Suprapubic skin (tissue), 4 donors: ENCODE results near the gene ERGIC3. TPM values are rescaled to one million over a fixed set of nuclear protein-coding genes. Genes with fewer than 3 reads are reported as not detected.

Experiments
- DNase-seq, 2 donors: peaks; one replicate each; pipeline ENCODE4 v3.0.0-alpha.2; 2019; ENCODE audit warnings: low spot score in 2 of 2
- H3K27ac ChIP-seq: fragments of 200-600 bp; sonication (generic); one replicate; pipeline ENCODE4 v1.5.1; 2019
- H3K27me3 ChIP-seq: fragments of 200-600 bp; sonication (generic); one replicate; pipeline ENCODE4 v1.5.1; 2019
- H3K36me3 ChIP-seq: fragments of 200-600 bp; sonication (generic); one replicate; pipeline ENCODE4 v1.5.1; 2019
- H3K4me1 ChIP-seq: fragments of 200-600 bp; sonication (generic); one replicate; pipeline ENCODE4 v1.5.1; 2019
- H3K4me3 ChIP-seq: fragments of 200-600 bp; sonication (generic); one replicate; pipeline ENCODE4 v1.5.1; 2019; ENCODE audit warnings: mild to moderate bottlenecking
- H3K9me3 ChIP-seq: fragments of 200-600 bp; sonication (generic); one replicate; pipeline ENCODE4 v1.5.1; 2019
- EP300 ChIP-seq: sonication (generic); formaldehyde crosslinking; IDR thresholded peaks from one replicate; pipeline ENCODE4 v1.6.1; 2017; ENCODE audit warnings: antibody characterized with exemption
- POLR2A ChIP-seq, 2 donors: fragments of 450-650 bp; IDR thresholded peaks; one replicate each; pipeline ENCODE4 v1.6.1; 2017; ENCODE audit warnings: antibody characterized with exemption in 2 of 2, mild to moderate bottlenecking in 2 of 2, moderate library complexity in 2 of 2
- POLR2AphosphoS5 ChIP-seq, 3 donors: sonication (generic); formaldehyde crosslinking; IDR thresholded peaks; one replicate each; pipeline ENCODE4 v1.6.1; 2017; ENCODE audit warnings: antibody characterized with exemption in 3 of 3
- WGBS: methylation state at CpG from one replicate; pipeline ENCODE4 v1.1.5; 2018; 5-methylcytosine and 5-hydroxymethylcytosine counted together
- total RNA-seq, 4 donors: library from RNA; depleted of rRNA; stranded (reverse); fragments of >200 nt; gene quantifications; one replicate each; pipeline ENCODE4 v1.1.0, GENCODE V29; 2016
- TF ChIP-seq, protein P1 (sequence below), 2 donors: fragments of 200-600 bp in 1 of 2; fragments of 450-650 bp in 1 of 2; sonication (generic) in 1 of 2; IDR thresholded peaks; one replicate each; pipeline ENCODE4 v1.5.1; 2016 to 2019; ENCODE audit warnings: antibody characterized with exemption in 2 of 2, mild to moderate bottlenecking in 1 of 2, moderate library complexity in 1 of 2

Gene ERGIC3
- total RNA-seq, 4 donors from 2014 or later = 154 to 256 (median 225) TPM

DNA sequence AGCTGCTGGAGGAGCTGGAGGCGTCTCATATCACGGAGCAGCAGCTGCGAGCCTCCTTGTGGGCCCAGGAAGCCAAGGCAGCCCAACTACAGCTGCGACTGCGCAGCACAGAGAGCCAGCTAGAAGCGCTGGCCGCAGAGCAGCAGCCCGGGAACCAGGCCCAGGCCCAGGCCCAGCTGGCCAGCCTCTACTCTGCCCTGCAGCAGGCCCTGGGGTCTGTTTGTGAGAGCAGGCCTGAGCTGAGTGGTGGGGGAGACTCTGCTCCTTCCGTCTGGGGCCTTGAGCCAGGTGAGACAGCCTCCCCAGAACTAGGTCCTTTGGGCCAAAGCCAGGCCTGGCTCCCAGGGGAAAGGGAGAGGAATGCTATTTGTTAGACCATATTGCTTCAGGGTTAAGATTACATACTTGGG, 44.1 kb upstream of the ERGIC3 start:
- Histone ChIP-seq H3K4me3 (no peak overlapping the region), H3K9me3 (no peaks in the 10 kb centered on the region), H3K27me3 (no peaks in the 10 kb centered on the region), H3K4me1 (no peaks in the 10 kb centered on the region), H3K36me3 (peaks cover 100% of the 10 kb centered on the region), H3K27ac (no peak overlapping the region)
- 66% methylated on average over 8 of the region's 9 CpGs for WGBS
- TF ChIP-seq EP300 = no peak
- TF ChIP-seq POLR2AphosphoS5 (IDR thresholded peaks at IDR 0.05) = no peak
- TF ChIP-seq, protein P1, sequence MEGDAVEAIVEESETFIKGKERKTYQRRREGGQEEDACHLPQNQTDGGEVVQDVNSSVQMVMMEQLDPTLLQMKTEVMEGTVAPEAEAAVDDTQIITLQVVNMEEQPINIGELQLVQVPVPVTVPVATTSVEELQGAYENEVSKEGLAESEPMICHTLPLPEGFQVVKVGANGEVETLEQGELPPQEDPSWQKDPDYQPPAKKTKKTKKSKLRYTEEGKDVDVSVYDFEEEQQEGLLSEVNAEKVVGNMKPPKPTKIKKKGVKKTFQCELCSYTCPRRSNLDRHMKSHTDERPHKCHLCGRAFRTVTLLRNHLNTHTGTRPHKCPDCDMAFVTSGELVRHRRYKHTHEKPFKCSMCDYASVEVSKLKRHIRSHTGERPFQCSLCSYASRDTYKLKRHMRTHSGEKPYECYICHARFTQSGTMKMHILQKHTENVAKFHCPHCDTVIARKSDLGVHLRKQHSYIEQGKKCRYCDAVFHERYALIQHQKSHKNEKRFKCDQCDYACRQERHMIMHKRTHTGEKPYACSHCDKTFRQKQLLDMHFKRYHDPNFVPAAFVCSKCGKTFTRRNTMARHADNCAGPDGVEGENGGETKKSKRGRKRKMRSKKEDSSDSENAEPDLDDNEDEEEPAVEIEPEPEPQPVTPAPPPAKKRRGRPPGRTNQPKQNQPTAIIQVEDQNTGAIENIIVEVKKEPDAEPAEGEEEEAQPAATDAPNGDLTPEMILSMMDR (IDR thresholded peaks at IDR 0.05) = no peak
- TF ChIP-seq POLR2A (IDR thresholded peaks at IDR 0.05) = no peak
- no peak for DNase-seq

DNA sequence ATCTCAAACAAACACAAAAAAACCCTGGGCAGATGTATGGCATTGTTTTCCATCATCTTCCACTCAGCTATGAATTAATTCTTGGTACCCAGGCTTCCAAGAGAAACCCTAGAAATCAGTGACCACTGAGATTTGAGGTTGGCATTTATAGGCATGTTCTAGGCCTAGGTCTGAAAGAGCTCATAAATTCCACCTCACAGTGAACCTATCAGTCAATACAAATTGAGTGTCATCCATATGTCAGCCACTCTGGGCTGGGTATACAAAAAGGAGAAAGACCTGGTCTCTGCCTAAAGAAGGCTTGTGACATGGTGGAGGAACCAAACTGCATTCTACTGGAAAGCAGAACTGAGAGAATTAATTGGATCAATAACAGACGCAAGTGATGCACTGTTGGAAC, 42.6 kb upstream of the ERGIC3 start:
- Histone ChIP-seq H3K4me3 (no peak overlapping the region), H3K36me3 (peaks cover 100% of the 10 kb centered on the region), H3K4me1 (no peaks in the 10 kb centered on the region), H3K27ac (no peak overlapping the region), H3K27me3 (no peaks in the 10 kb centered on the region), H3K9me3 (no peaks in the 10 kb centered on the region)
- TF ChIP-seq POLR2AphosphoS5 (IDR thresholded peaks at IDR 0.05) = no peak
- TF ChIP-seq POLR2A (IDR thresholded peaks at IDR 0.05) = no peak
- no peak for TF ChIP-seq EP300
- TF ChIP-seq, protein P1 (IDR thresholded peaks at IDR 0.05) = no peak
- 82% methylated on average over 1 of the region's 1 CpG for whole genome bisulfite sequencing
- DNase-seq = no peak

DNA sequence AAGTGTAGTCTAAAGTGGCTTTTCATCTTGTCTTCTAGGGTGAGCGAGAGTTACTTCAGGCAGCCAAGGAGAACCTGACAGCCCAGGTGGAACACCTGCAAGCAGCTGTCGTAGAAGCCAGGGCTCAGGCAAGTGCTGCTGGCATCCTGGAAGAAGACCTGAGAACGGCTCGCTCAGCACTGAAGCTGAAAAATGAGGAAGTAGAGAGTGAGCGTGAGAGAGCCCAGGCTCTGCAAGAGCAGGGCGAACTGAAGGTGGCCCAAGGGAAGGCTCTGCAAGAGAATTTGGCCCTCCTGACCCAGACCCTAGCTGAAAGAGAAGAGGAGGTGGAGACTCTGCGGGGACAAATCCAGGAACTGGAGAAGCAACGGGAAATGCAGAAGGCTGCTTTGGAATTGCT, 39.5 kb upstream of the ERGIC3 start:
- Histone ChIP-seq H3K9me3 (no peaks in the 10 kb centered on the region), H3K27ac (no peak overlapping the region), H3K4me1 (no peaks in the 10 kb centered on the region), H3K27me3 (no peaks in the 10 kb centered on the region), H3K36me3 (peaks cover 88% of the 10 kb centered on the region), H3K4me3 (no peak overlapping the region)
- TF ChIP-seq, protein P1 (IDR thresholded peaks at IDR 0.05) = no peak
- no peak for TF ChIP-seq POLR2A (IDR thresholded peaks at IDR 0.05)
- no peak for TF ChIP-seq POLR2AphosphoS5 (IDR thresholded peaks at IDR 0.05)
- TF ChIP-seq EP300 = no peak
- no peak for DNase-seq
- WGBS = 77% methylated on average over 8 of the region's 8 CpGs

DNA sequence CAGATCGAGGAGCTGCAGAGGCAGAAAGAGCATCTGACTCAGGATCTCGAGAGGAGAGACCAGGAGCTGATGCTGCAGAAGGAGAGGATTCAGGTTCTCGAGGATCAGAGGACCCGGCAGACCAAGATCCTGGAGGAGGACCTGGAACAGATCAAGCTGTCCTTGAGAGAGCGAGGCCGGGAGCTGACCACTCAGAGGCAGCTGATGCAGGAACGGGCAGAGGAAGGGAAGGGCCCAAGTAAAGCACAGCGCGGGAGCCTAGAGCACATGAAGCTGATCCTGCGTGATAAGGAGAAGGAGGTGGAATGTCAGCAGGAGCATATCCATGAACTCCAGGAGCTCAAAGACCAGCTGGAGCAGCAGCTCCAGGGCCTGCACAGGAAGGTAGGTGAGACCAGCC, 38.6 kb upstream of the ERGIC3 start:
- no peaks in the 10 kb centered on the region for H3K9me3 ChIP-seq
- 92% methylated on average over 10 of the region's 10 CpGs for WGBS
- TF ChIP-seq, protein P1 (IDR thresholded peaks at IDR 0.05) = no peak
- TF ChIP-seq EP300 (no peak), POLR2A (IDR thresholded peaks at IDR 0.05) (no peak), POLR2AphosphoS5 (IDR thresholded peaks at IDR 0.05) (no peak)
- H3K4me1 ChIP-seq = no peaks in the 10 kb centered on the region
- H3K27ac ChIP-seq = no peak overlapping the region
- H3K27me3 ChIP-seq = no peaks in the 10 kb centered on the region
- no peak overlapping the region for H3K4me3 ChIP-seq
- no peak for DNase-seq
- peaks cover 88% of the 10 kb centered on the region for H3K36me3 ChIP-seq

DNA sequence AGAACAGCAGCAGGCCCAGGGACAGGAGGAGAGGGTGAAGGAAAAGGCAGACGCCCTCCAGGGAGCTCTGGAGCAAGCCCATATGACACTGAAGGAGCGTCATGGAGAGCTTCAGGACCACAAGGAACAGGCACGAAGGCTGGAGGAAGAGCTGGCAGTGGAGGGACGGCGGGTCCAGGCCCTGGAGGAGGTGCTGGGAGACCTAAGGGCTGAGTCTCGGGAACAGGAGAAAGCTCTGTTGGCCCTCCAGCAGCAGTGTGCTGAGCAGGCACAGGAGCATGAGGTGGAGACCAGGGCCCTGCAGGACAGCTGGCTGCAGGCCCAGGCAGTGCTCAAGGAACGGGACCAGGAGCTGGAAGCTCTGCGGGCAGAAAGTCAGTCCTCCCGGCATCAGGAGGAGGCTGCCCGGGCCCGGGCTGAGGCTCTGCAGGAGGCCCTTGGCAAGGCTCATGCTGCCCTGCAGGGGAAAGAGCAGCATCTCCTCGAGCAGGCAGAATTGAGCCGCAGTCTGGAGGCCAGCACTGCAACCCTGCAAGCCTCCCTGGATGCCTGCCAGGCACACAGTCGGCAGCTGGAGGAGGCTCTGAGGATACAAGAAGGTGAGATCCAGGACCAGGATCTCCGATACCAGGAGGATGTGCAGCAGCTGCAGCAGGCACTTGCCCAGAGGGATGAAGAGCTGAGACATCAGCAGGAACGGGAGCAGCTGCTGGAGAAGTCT, 37.9 kb upstream of the ERGIC3 start:
- no peaks in the 10 kb centered on the region for H3K9me3 ChIP-seq
- peaks cover 88% of the 10 kb centered on the region for H3K36me3 ChIP-seq
- no peak for DNase-seq
- H3K4me1 ChIP-seq = no peaks in the 10 kb centered on the region
- H3K4me3 ChIP-seq = no peak overlapping the region
- WGBS = 90% methylated on average over 11 of the region's 16 CpGs
- no peaks in the 10 kb centered on the region for H3K27me3 ChIP-seq
- no peak overlapping the region for H3K27ac ChIP-seq
- TF ChIP-seq POLR2A (IDR thresholded peaks at IDR 0.05) = no peak
- no peak for TF ChIP-seq EP300
- TF ChIP-seq POLR2AphosphoS5 (IDR thresholded peaks at IDR 0.05) = no peak
- TF ChIP-seq, protein P1 (IDR thresholded peaks at IDR 0.05) = no peak
